Neutrophil (primary cell): ENCODE measurements around the gene FEZF1.

Source experiments
- H3K27ac ChIP-seq: fragments of 200-600 bp; sonication (generic); 2 replicates; pipeline ENCODE4 v1.5.1; 2016; ENCODE audit warnings: mild to moderate bottlenecking, moderate library complexity
- H3K27me3 ChIP-seq: fragments of 200-600 bp; sonication (generic); 2 replicates; pipeline ENCODE4 v1.6.0; 2016; ENCODE audit warnings: mild to moderate bottlenecking
- H3K36me3 ChIP-seq: fragments of 200-600 bp; sonication (generic); 2 replicates; pipeline ENCODE4 v1.5.1; 2017
- H3K4me1 ChIP-seq, 2 experiments: fragments of 200-600 bp in 1 of 2; sonication (generic) in 1 of 2; 1 replicate in 1 of 2; 2 replicates in 1 of 2; pipeline versions ENCODE4 v1.5.1 to v1.6.1; 2013 to 2016; ENCODE audit warnings: low read depth in 1 of 2, low read length in 1 of 2, mild to moderate bottlenecking in 1 of 2, moderate library complexity in 1 of 2; ENCODE audit not compliant: control insufficient read depth in 1 of 2, insufficient read depth in 1 of 2
- H3K4me3 ChIP-seq, 2 experiments: fragments of 200-600 bp in 1 of 2; sonication (generic) in 1 of 2; 1 replicate in 1 of 2; 2 replicates in 1 of 2; pipeline ENCODE4 v1.5.1; 2013 to 2016; ENCODE audit warnings: low read depth in 1 of 2, low read length in 1 of 2, mild to moderate bottlenecking in 1 of 2, moderate library complexity in 1 of 2
- H3K9me3 ChIP-seq: fragments of 200-600 bp; sonication (generic); 2 replicates; pipeline ENCODE4 v1.5.1; 2016
- TF ChIP-seq, protein P1 (sequence below): fragments of 200-600 bp; sonication (generic); IDR thresholded peaks from 2 replicates; pipeline ENCODE4 v1.5.1; 2016; ENCODE audit warnings: antibody characterized with exemption

Gene FEZF1

DNA sequence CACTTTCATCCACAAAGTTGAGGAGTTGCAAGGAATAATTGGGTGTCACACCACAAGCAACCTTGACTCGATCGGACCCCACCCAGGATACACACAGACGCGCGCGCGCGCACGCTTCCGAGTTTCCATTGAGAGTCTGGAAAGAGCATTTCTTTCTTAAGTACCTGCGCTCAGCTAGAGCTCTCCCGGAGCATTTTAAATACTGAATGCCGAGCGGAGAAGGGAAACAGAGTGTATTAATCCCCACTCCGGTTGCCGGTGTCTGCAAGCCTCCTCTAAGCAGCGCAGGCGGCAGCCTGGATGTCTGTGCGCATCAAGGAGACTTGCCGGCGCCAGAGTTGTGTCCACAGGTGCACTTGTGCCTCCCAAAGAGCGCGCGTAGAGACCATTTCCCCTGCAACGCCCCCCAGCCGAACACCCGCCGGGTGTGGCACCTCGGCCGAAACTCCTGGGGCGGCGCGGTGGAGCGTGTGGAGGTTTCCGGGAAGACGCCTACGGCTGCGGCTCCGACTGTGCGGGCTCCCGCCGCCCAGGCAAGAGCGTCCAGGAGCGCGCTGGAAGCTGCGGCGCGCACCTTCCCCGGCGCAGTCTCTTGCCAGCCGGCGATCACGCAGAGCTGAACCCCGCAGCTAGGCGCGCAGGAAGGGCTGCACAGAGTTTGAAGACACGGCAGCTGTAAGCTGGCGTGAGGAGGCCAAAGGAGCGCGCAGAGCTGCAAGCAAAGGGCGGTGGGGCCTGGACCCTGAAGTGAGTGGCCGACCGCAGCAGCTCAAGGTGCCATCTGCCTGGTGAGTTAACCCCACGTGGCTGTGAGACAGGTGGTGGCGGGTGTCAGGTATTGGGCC lies 1.1 kb upstream of the FEZF1 start:
- TF ChIP-seq, protein P1, sequence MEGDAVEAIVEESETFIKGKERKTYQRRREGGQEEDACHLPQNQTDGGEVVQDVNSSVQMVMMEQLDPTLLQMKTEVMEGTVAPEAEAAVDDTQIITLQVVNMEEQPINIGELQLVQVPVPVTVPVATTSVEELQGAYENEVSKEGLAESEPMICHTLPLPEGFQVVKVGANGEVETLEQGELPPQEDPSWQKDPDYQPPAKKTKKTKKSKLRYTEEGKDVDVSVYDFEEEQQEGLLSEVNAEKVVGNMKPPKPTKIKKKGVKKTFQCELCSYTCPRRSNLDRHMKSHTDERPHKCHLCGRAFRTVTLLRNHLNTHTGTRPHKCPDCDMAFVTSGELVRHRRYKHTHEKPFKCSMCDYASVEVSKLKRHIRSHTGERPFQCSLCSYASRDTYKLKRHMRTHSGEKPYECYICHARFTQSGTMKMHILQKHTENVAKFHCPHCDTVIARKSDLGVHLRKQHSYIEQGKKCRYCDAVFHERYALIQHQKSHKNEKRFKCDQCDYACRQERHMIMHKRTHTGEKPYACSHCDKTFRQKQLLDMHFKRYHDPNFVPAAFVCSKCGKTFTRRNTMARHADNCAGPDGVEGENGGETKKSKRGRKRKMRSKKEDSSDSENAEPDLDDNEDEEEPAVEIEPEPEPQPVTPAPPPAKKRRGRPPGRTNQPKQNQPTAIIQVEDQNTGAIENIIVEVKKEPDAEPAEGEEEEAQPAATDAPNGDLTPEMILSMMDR, result no peak
- no peaks in the 10 kb centered on the region for H3K4me1 ChIP-seq
- H3K27ac ChIP-seq, result no peak overlapping the region
- H3K9me3 ChIP-seq, result peaks cover under 1% of the 10 kb centered on the region
- H3K27me3 ChIP-seq, result peaks cover 100% of the 10 kb centered on the region
- H3K4me3 ChIP-seq, result no peak overlapping the region
- no peaks in the 10 kb centered on the region for H3K36me3 ChIP-seq

DNA sequence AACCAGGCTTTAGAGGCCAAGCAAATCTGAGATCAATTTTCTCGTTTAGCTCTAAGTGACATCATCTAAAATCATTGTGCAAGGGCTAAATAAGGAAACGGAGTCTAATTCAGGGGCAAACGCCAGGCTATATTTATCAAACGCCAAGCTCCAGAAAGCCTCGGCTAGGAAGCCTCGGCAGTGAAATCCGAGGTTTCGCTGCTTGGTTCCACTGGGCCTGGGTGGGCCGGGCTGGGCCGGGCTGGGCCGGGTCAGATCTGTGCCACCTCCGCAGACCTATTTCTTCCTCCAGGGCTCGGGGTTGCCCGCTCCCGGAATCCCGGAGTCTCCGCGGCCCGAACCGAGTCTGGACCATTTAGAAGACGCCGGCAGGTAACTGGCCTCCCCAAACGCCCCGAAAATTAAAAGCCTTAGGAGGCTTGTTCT lies 459 bp upstream of the FEZF1 start:
- Histone ChIP-seq H3K27ac (no peak overlapping the region), H3K4me1 (no peaks in the 10 kb centered on the region), H3K4me3 (no peak overlapping the region), H3K36me3 (no peaks in the 10 kb centered on the region), H3K27me3 (peaks cover 100% of the 10 kb centered on the region), H3K9me3 (peaks cover 7% of the 10 kb centered on the region)
- TF ChIP-seq, protein P1, result no peak

DNA sequence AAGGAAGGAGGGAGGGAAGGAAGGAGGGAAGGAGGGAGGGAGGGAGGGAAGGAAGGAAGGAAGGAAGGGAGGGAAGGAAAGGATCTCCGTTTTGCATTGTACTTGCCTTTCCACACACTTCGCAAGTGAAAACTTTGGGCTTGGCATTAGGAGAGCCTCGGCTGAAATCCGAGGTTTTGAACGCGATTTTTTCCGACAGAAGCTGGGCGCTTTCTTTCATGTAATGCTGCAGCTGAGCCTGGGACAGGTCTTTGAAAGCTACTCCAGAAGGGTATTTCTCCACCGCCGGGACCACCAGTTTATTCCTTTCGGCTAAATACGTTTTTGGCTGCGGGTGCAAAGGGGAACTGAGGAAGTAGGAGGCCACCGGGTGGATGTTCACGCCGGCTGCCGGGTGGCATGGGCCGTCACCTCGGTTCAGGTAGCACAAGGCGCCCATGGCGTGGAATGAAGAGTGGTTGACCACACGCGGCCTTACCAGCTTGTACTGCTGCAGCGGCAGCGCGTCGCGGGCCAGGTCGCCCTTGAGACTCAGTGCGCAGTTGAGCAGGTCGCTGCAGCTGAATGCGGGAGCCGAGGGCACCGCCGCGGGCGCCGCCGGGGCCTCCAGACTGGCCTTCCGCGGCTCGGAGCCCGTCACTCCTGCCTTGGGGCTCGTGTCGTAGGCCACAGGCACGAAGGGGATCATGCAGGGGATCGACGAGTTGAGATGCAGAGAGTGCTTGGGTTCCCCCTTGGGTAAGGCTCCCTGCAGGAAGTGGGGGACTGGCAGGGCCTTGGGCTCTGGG lies 825 bp downstream of the FEZF1 start:
- Histone ChIP-seq H3K27ac (no peak overlapping the region), H3K4me1 (no peaks in the 10 kb centered on the region), H3K9me3 (peaks cover 7% of the 10 kb centered on the region), H3K36me3 (no peaks in the 10 kb centered on the region), H3K4me3 (no peak overlapping the region), H3K27me3 (peaks cover 100% of the 10 kb centered on the region)
- TF ChIP-seq, protein P1, result no peak

GRCh38 chr7:122302761-122303530 lies 1.6 kb downstream of the FEZF1 start:
- Histone ChIP-seq H3K36me3 (no peaks in the 10 kb centered on the region), H3K27me3 (peaks cover 100% of the 10 kb centered on the region), H3K9me3 (peaks cover 7% of the 10 kb centered on the region), H3K27ac (no peak overlapping the region), H3K4me1 (no peaks in the 10 kb centered on the region), H3K4me3 (no peak overlapping the region)
- TF ChIP-seq, protein P1, result no peak
